CD4-positive, alpha-beta T cell treated with Interleukin-6 at 100 ng/mL for 8 hours (primary cell): ENCODE data around the gene ABCA12.

ENCODE experiments used
- DNase-seq: peaks from one replicate; pipeline ENCODE4 v3.0.0-alpha.2; 2020; ENCODE audit warnings: mixed read lengths, low spot score

ABCA12 gene

DNA sequence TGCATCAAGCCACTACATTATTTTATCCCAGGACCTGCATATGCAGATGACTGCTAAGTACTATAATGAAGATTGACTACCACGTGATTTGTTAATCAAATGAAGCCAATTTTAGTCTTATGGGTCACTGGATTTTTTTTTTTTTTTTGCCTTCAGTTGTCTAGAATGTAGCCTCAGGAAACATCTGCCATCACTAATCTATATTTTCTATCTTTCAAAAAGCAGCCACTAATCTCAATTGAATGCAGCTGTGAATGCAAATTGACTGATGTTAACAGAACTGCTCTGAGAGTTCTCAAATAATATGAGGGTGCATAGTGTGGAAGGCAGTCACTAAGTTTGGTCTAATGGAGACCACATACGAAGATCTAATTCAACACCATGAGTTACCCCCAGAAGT lies 106.3 kb downstream of the ABCA12 start:
- no peak for DNase-seq

- no peak for DNase-seq
These were observed 107.1 kb downstream of the ABCA12 start for GRCh38 chr2:215031321-215031720.

DNA sequence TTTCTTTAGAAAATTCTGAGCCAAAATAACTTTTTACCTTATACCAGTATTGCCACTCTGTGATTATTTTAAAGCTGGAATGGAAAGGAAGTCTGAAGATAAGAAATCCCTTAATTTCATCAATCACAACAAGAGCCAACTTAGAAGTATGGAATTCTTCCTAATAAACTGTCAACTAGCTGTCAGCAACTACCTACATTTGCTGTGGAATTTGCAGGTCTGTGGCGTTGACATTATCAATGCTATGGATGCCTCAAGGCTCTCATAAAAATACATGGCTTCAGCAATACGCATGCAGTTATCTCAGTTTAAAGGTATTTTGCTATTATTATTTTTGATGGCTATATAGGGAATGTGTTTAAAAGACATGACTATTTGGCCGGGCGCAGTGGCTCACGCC lies 108.5 kb downstream of the ABCA12 start:
- no peak for DNase-seq

GRCh38 chr2:215028231-215028630 lies 110.2 kb downstream of the ABCA12 start:
- DNase-seq = no peak

GRCh38 chr2:215027779-215028178 lies 110.6 kb downstream of the ABCA12 start:
- no peak for DNase-seq

GRCh38 chr2:215022910-215023309 lies 115.5 kb downstream of the ABCA12 start:
- no peak for DNase-seq

DNA sequence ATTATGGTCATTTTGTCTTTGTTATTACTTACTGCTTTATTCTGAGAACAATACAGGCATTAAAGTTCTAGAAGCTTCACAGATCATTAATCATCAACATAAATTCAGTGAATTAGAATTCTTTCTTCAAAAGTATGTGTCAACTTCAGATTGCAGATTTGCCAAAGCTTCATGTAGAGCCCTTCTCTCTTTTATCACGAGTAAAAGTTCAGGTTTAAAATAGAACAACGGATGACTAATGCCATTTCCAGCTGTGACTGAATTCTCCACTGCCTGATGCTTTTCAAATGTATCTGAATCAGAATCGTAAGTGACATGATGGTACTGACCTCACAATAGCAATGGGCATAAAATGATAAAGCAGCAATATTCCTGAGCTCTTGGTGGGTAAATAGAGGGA lies 116.0 kb downstream of the ABCA12 start:
- no peak for DNase-seq

DNA sequence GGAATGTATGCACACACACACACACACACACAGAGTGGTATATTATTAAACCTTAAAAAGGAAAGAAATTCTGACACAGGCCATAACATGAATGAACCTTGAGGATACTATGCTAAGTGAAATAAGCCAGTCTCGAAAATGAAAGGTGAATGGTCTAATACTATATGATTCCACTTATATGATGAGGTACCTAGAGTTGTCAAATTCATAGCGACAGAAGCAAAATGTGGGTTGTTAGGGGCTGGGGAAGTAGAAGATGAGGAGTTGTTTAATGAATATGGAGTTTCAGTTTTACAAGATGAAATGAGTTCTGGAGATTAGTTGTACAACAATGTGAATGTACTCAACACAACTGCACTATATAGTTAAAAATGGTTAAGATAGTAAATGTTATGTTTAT lies 118.1 kb downstream of the ABCA12 start:
- no peak for DNase-seq

GRCh38 chr2:215019521-215020145 lies 118.8 kb downstream of the ABCA12 start:
- DNase-seq = no peak

GRCh38 chr2:215019085-215019484 lies 119.3 kb downstream of the ABCA12 start:
- DNase-seq = no peak

DNA sequence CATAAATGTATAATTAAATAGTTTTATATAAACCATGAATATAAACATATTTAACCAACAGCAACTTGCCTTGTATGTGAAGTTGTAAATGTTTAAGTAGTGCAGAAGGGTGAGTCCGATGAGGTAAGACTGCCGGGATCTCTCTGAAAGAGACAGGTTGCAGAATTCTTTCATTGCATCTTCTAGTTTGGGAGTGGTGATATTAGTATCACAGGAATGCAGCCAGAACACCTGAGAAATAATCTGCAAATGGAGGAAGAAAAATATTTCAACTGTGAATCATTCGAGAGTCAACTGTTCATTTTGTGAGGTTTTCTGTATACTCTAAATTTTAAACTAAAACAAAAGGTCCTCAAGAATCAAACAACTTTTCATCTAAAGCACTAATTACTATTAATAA lies 123.0 kb downstream of the ABCA12 start:
- no peak for DNase-seq

GRCh38 chr2:215010390-215010789 lies 128.0 kb downstream of the ABCA12 start:
- no peak for DNase-seq

- DNase-seq = no peak
These were observed 135.4 kb downstream of the ABCA12 start for GRCh38 chr2:215003001-215003400.

- no peak for DNase-seq
These were observed 135.9 kb downstream of the ABCA12 start for GRCh38 chr2:215002500-215002899.

DNA sequence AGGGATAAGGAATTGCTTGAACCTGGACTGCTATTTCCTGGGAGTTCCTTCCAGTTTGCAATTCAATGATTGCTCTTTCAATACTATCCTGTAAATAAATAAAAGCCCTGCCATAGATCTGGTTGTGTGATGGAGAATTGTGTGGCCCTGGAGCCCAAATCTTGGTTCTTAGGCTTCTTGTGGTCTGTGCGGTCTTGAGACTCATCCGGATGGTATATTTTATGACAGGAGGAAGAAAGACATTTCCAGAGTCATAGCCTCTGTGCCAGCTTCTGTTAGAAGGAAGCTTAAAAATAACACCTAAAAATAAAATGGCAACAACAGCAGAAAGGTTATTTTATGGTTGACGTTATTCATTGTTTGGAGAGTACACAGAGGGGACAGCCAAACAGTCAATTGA lies 137.7 kb downstream of the ABCA12 start:
- DNase-seq = no peak

GRCh38 chr2:214995926-214996670 lies 142.3 kb downstream of the ABCA12 start:
- DNase-seq = no peak

DNA sequence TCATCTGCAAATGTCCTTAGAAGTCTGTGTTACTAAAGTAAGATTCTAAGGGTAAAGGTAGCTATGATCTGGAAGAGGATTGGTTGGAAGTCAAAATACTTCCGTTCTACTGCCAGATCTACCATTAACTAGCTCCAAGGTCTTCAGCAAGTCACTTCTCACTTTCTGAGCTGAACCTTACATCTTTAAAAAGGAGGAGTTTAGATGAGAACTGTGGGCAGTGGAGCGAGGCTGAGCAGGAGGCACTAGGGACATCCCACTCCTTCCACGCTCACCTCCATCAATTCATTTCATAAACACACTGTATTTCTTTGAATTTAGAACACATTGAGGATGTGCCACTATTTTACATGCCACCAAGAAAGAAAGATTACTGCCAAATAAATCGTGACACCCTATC lies 143.0 kb downstream of the ABCA12 start:
- DNase-seq = no peak

DNA sequence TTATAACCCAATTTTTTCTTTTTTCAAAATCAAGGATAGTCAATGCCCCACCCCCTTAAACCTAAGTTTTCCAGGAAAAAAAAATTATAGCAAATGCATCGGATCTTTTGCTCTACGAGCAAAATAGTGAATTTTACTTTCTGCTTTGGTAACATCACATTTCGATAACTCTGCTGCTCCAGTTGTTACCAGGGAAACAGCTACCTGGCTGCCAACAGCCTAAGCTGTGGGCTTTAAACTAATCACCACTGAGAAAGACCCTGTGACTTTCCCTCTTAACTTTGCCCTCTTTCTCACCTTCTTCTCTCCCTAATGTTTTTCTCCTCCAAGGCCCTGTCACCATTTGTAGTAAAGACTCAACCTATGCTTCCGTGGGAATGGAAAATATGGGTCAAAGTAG lies 145.5 kb downstream of the ABCA12 start:
- DNase-seq = no peak

GRCh38 chr2:214989187-214989586 lies 149.2 kb downstream of the ABCA12 start:
- no peak for DNase-seq

- DNase-seq = no peak
These were observed 151.2 kb downstream of the ABCA12 start for GRCh38 chr2:214987261-214987660.

- no peak for DNase-seq
These were observed 152.8 kb downstream of the ABCA12 start for GRCh38 chr2:214985619-214986018.

DNA sequence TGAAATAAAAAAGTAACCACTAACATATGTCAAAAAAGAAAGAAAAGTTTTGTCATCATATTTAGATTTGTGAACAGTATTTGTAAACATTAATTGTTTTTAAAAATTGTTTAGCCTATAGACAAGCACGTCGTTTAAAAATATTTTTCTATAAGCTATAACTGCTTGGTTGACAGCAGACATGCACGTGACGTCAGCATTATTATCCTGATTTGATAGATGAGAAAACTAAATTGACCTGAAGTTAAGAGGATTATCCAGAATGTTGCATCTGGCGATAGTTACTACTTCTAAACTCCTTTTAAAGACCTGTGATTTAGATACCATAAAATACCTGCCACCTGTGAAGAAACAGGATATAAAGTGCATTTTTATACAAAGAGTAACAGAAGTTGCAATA lies 172.0 kb downstream of the ABCA12 start:
- no peak for DNase-seq

DNA sequence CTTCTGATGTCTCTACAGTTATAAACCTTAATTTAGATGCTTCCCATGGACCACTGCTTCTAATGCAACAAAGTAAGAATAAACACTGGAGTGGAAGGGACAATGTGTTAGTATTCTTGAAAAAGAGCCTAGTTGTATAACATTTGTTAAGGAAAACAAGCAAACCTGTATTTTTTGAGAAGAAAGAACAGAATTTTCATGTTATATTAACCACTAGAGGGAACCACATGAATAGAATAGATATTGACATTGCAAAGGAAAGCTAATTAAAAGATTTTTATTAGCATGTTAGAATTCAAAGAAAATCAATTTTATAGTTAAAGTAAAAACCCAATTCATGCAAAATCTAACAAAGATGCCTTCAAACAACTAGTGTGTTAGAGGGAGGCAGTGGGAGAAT lies 177.7 kb downstream of the ABCA12 start:
- no peak for DNase-seq

DNA sequence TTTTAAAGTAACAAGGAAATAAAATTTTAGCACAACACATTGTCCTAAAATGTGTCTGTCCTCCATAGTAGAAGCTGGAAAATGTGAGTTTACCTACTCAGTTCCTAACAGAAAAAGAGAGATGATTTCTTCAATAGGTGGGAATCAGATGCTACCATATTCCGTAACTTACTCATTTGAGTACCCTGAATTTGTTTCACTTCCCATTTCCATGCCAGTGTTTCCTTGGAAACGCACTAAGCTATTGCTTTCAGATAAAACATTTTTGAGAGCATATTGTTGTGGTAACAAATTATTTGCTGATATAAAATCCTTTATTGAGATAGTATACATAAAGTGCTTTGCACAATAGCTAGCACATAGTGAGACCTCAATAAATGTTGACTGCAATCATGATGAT lies 191.5 kb downstream of the ABCA12 start:
- DNase-seq = no peak
